Measurements from ENCODE around the gene XXYLT1. TPM values are rescaled to one million over a fixed set of nuclear protein-coding genes. Genes with fewer than 3 reads are reported as not detected.

XXYLT1 gene, protein sequence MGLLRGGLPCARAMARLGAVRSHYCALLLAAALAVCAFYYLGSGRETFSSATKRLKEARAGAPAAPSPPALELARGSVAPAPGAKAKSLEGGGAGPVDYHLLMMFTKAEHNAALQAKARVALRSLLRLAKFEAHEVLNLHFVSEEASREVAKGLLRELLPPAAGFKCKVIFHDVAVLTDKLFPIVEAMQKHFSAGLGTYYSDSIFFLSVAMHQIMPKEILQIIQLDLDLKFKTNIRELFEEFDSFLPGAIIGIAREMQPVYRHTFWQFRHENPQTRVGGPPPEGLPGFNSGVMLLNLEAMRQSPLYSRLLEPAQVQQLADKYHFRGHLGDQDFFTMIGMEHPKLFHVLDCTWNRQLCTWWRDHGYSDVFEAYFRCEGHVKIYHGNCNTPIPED
- 34.1 and 35.3 TPM in 2 replicates for total RNA-seq

DNA sequence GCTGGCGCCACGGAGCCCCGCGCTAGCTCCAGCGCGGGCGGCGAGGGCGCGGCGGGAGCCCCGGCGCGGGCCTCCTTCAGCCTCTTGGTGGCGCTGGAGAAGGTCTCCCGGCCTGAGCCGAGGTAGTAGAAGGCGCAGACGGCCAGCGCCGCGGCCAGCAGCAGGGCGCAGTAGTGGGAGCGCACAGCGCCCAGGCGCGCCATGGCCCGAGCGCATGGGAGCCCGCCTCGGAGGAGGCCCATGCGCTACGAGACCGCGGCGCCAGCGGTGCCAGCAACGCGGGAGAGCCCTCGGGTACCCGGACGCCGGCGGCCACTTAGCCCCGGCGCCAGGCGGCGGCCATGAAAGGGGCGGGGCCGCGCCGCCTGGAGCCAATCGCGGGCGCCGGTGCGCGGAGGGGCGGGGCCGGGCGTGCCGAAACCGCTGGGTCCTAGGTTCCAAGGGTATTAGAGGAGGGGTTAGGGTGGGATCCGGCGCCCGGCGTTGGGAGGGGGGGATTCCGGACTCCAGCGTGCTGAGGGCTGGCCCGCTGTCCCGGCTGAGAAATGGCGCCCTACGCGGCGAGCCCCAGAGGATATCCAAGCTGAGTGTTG, at the start of gene XXYLT1:
TSS of gene XXYLT1 (minus strand) at position 343 of the 593 bp plus-strand sequence. CDS start at position 242, 101 bp downstream.

Other genes starting within 250 kb of the XXYLT1 start
- gene ACAP2, start 171.9 kb upstream of the XXYLT1 start, total RNA-seq, result 45.4 and 57.6 TPM in 2 replicates

All from endothelial cell of coronary artery (primary cell).